IPS-15b (cell line): ENCODE data around the gene TRIM29.

Experiments
- H3K27me3 ChIP-seq: one replicate; pipeline ENCODE4 v1.6.1; 2013; ENCODE audit warnings: low read length; ENCODE audit not compliant: control insufficient read depth, insufficient read depth
- H3K36me3 ChIP-seq: one replicate; pipeline ENCODE4 v1.6.1; 2013; ENCODE audit warnings: low read length; ENCODE audit not compliant: control insufficient read depth, insufficient read depth
- H3K4me1 ChIP-seq: one replicate; pipeline ENCODE4 v1.6.1; 2013; ENCODE audit warnings: mild to moderate bottlenecking, low read length; ENCODE audit not compliant: control insufficient read depth, insufficient read depth
- H3K4me3 ChIP-seq: one replicate; pipeline ENCODE4 v1.5.1; 2013; ENCODE audit warnings: low read depth, low read length
- H3K9ac ChIP-seq: one replicate; pipeline ENCODE4 v1.6.1; 2013; ENCODE audit warnings: low read depth, mild to moderate bottlenecking, low read length
- H3K9me3 ChIP-seq: one replicate; pipeline ENCODE4 v1.6.1; 2013; ENCODE audit warnings: mild to moderate bottlenecking, low read length; ENCODE audit not compliant: control insufficient read depth, insufficient read depth

The TRIM29 gene

GRCh38 chr11:120125509-120125908 is 12.4 kb downstream of the TRIM29 start:
- Histone ChIP-seq H3K9me3 (no peaks in the 10 kb centered on the region), H3K27me3 (no peaks in the 10 kb centered on the region), H3K4me3 (no peak overlapping the region), H3K4me1 (no peaks in the 10 kb centered on the region), H3K9ac (no peak overlapping the region), H3K36me3 (no peaks in the 10 kb centered on the region)

- H3K36me3 ChIP-seq: no peaks in the 10 kb centered on the region
- H3K27me3 ChIP-seq: no peaks in the 10 kb centered on the region
- no peak overlapping the region for H3K4me3 ChIP-seq
- no peak overlapping the region for H3K9ac ChIP-seq
- H3K9me3 ChIP-seq: no peaks in the 10 kb centered on the region
- no peaks in the 10 kb centered on the region for H3K4me1 ChIP-seq
Observed at GRCh38 chr11:120125024-120125423, 12.9 kb downstream of the TRIM29 start.

- Histone ChIP-seq H3K27me3 (no peaks in the 10 kb centered on the region), H3K36me3 (no peaks in the 10 kb centered on the region), H3K4me3 (no peak overlapping the region), H3K9me3 (no peaks in the 10 kb centered on the region), H3K4me1 (no peaks in the 10 kb centered on the region), H3K9ac (no peak overlapping the region)
Observed at GRCh38 chr11:120124355-120124754, 13.6 kb downstream of the TRIM29 start.

GRCh38 chr11:120123946-120124345 is 14.0 kb downstream of the TRIM29 start:
- no peaks in the 10 kb centered on the region for H3K9me3 ChIP-seq
- H3K9ac ChIP-seq: no peak overlapping the region
- H3K4me1 ChIP-seq: no peaks in the 10 kb centered on the region
- no peaks in the 10 kb centered on the region for H3K36me3 ChIP-seq
- no peak overlapping the region for H3K4me3 ChIP-seq
- no peaks in the 10 kb centered on the region for H3K27me3 ChIP-seq

DNA sequence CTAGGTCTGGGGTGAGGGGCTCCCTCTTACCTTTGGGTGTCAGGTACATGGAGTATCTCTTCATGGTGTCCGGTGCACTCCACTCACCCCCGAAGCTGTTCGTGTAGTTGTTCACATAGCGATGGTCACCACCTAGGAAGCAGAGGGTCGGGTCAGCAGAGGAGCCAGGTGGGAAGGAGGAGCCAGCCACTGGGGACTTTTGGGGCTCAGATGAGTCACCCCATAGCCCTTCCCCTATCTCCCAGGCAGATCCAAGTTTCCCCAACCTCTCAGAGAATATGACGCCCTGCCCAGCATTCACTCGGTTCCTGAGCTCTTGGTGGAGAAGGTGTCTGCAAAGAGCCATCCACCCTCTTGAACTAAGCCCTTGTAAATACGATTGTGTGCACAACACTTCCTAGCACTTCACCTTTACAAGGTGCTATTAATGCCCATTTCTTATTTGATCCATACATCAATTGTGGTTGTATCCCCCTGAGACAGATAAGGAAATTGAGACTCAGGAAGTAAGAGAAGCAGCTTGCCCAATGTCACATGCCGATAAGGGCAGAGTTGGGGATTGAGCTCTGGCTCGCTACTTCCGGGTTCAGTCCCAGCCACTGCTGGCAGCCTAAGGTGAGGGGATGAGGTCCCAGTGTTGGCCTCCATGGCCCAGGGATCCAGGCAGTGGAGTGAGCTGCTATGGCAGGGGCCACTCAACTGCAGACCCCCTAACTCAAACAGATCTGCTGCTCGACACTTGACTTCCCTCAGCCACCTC is 14.8 kb downstream of the TRIM29 start:
- H3K9ac ChIP-seq: no peak overlapping the region

DNA sequence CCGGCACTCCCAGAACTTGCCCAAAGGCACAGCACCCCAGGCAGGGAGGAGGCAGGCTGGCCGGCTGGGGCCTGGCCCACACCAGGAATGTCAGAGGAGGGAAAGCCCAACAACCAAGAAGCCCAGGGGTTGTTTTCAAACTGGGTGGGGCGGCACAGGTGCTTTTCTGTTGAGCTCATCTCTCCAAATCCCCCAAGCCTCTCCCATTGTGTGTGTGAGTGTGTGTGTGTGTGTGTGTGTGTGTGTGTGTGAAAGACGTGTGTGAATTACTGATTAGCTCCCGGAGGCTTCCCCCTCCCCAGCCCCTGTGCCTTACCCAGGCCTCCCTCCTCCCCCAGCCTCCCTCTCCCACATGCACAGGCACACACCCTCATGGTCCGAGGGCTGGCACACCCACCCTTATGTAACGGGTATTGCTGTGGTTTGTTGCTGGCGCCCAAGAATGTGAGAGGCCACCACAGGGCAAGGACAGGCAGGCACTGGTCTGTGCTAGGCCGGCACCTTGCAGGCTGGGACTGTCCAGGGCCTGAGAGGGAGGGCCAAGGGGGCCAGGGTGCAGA is 15.9 kb downstream of the TRIM29 start:
- Histone ChIP-seq H3K4me3 (no peak overlapping the region), H3K27me3 (no peaks in the 10 kb centered on the region), H3K9me3 (no peaks in the 10 kb centered on the region), H3K9ac (no peak overlapping the region), H3K36me3 (no peaks in the 10 kb centered on the region), H3K4me1 (no peaks in the 10 kb centered on the region)

More for the DNA sequence above, 14.8 kb downstream of the TRIM29 start:
- Histone ChIP-seq H3K9me3 (no peaks in the 10 kb centered on the region), H3K36me3 (no peaks in the 10 kb centered on the region), H3K4me3 (no peak overlapping the region), H3K27me3 (no peaks in the 10 kb centered on the region), H3K4me1 (no peaks in the 10 kb centered on the region)

- Histone ChIP-seq H3K9me3 (no peaks in the 10 kb centered on the region), H3K4me3 (no peak overlapping the region), H3K4me1 (no peaks in the 10 kb centered on the region), H3K27me3 (no peaks in the 10 kb centered on the region), H3K36me3 (no peaks in the 10 kb centered on the region), H3K9ac (no peak overlapping the region)
Observed at GRCh38 chr11:120121336-120121735, 16.6 kb downstream of the TRIM29 start.

- H3K9me3 ChIP-seq: no peaks in the 10 kb centered on the region
- no peaks in the 10 kb centered on the region for H3K4me1 ChIP-seq
- no peak overlapping the region for H3K4me3 ChIP-seq
- H3K9ac ChIP-seq: no peak overlapping the region
- no peaks in the 10 kb centered on the region for H3K36me3 ChIP-seq
- no peaks in the 10 kb centered on the region for H3K27me3 ChIP-seq
Observed at GRCh38 chr11:120120805-120121335, 17.0 kb downstream of the TRIM29 start.

DNA sequence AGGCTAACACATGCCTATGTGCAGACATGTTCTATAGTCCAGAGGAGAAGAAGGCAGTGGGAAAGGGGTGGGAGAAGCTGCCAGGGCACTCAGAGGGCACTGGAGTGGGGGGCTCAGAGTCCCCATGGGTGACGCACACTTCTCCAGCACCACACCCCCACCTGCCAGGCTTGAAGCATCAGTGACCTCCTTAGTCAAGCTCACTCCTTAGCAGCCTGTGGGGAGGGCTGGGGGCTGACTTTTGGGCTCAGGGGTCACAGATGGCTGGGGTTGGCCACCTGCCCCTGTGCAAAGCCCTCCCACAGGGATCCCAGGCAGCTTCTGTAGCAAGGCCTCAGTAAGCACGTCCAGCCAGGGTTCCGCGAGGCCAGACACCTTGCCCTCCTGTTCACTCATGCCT is 18.8 kb downstream of the TRIM29 start:
- Histone ChIP-seq H3K9ac (no peak overlapping the region), H3K36me3 (no peaks in the 10 kb centered on the region), H3K4me3 (no peak overlapping the region), H3K9me3 (no peaks in the 10 kb centered on the region), H3K27me3 (no peaks in the 10 kb centered on the region), H3K4me1 (no peaks in the 10 kb centered on the region)

DNA sequence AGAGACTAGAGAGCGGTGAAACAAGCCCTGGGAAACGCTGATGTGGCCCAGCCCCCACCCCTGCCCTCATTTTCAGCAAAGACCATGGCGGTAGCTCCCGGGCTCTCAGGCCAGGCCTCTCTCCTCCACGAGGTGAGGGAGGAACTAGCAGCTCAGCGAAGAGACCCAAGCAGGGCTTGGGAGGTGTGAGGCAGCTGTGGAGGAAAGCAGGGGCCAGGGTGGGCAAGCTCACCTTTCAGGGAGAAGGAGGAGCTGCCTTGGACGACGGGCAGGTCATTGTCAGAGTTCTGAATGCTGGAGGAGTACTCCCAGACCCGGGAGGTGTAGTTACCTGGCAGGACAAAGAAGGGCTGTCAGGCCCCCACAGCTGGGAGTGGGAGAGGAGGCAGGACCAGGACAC is 19.9 kb downstream of the TRIM29 start:
- H3K9me3 ChIP-seq: no peaks in the 10 kb centered on the region
- H3K4me1 ChIP-seq: no peaks in the 10 kb centered on the region
- no peaks in the 10 kb centered on the region for H3K36me3 ChIP-seq
- H3K4me3 ChIP-seq: no peak overlapping the region
- H3K27me3 ChIP-seq: no peaks in the 10 kb centered on the region
- no peak overlapping the region for H3K9ac ChIP-seq

GRCh38 chr11:120116966-120117365 is 20.9 kb downstream of the TRIM29 start:
- Histone ChIP-seq H3K36me3 (no peaks in the 10 kb centered on the region), H3K4me3 (no peak overlapping the region), H3K27me3 (no peaks in the 10 kb centered on the region), H3K9me3 (no peaks in the 10 kb centered on the region), H3K9ac (no peak overlapping the region), H3K4me1 (no peaks in the 10 kb centered on the region)
